Thyroid gland (tissue), 4 donors: ENCODE measurements around the gene VIT. TPM values are rescaled to one million over a fixed set of nuclear protein-coding genes. Genes with fewer than 3 reads are reported as not detected.
A peak's percentile ranks its signal among the peaks of the same experiment; 100 is the strongest.

Experiments
- DNase-seq, 2 donors: peaks; one replicate each; pipeline ENCODE4 v3.0.0-alpha.2; 2019
- H3K27ac ChIP-seq, 3 donors: fragments of 200-600 bp; sonication (generic); 1 replicate in 2 of 3; 2 replicates in 1 of 3; pipeline ENCODE4 v1.5.1; 2016 to 2019; ENCODE audit warnings: mild to moderate bottlenecking in 1 of 3, moderate library complexity in 1 of 3
- H3K27me3 ChIP-seq: fragments of 200-600 bp; sonication (generic); one replicate; pipeline ENCODE4 v1.5.1; 2019
- H3K36me3 ChIP-seq, 2 donors: fragments of 200-600 bp; sonication (generic); one replicate each; pipeline ENCODE4 v1.5.1; 2016 to 2019
- H3K4me1 ChIP-seq, 2 donors: fragments of 200-600 bp; sonication (generic); one replicate each; pipeline ENCODE4 v1.5.1; 2017 to 2019
- H3K4me3 ChIP-seq, 3 donors: fragments of 200-600 bp; sonication (generic); replicated peaks in 1 of 3; 1 replicate in 2 of 3; 2 replicates in 1 of 3; pipeline ENCODE4 v1.5.1; 2016; ENCODE audit warnings: mild to moderate bottlenecking in 1 of 3
- H3K9me3 ChIP-seq: fragments of 200-600 bp; sonication (generic); one replicate; pipeline ENCODE4 v1.5.1; 2017
- CTCF ChIP-seq, 6 experiments: fragments of 200-600 bp in 3 of 6; fragments of 450-650 bp in 3 of 6; sonication (generic) in 3 of 6; IDR thresholded peaks; one replicate each; pipeline ENCODE4 v1.5.1; 2016 to 2019; ENCODE audit warnings: antibody characterized with exemption in 6 of 6, mild to moderate bottlenecking in 2 of 6, inconsistent platforms in 1 of 6, moderate library complexity in 1 of 6
- POLR2A ChIP-seq, 2 donors: fragments of 450-650 bp; IDR thresholded peaks; one replicate each; pipeline ENCODE4 v1.6.1; 2017; ENCODE audit warnings: antibody characterized with exemption in 2 of 2, mild to moderate bottlenecking in 2 of 2, moderate library complexity in 1 of 2
- WGBS, 2 donors: methylation state at CpG; one replicate each; pipeline ENCODE4 v1.1.5; 2017; 5-methylcytosine and 5-hydroxymethylcytosine counted together
- intact Hi-C: fragments of 100-400 bp; cut with DNase I; formaldehyde crosslinking; loops from one replicate; pipeline ENCODE4 v1.15.1; 2023
- total RNA-seq, 4 donors: library from RNA; depleted of rRNA; stranded (reverse); fragments of >200 nt; gene quantifications; one replicate each; pipeline ENCODE4 v1.2.3, GENCODE V29; 2016

Gene VIT
- total RNA-seq, 4 donors from 2014 or later: 9.4 to 24.7 (median 20.6) TPM

- no peak overlapping the region for H3K27ac ChIP-seq
- no peaks in the 10 kb centered on the region for H3K9me3 ChIP-seq
- intact Hi-C loops: no loop called here
- H3K36me3 ChIP-seq: no peaks in the 10 kb centered on the region
- no peaks in the 10 kb centered on the region for H3K4me1 ChIP-seq
- TF ChIP-seq POLR2A (IDR thresholded peaks at IDR 0.05): no peak
- TF ChIP-seq CTCF (IDR thresholded peaks at IDR 0.05): no peak
- no peaks in the 10 kb centered on the region for H3K27me3 ChIP-seq
- no peak overlapping the region for H3K4me3 ChIP-seq
- WGBS, 2 donors: 95 to 97% methylated on average over 2 of the region's 2 CpGs
- no peak for DNase-seq
Observed at GRCh38 chr2:36671731-36672130, 24.8 kb upstream of the VIT start.

GRCh38 chr2:36672199-36672598, 24.3 kb upstream of the VIT start:
- H3K4me1 ChIP-seq: no peaks in the 10 kb centered on the region
- WGBS, 2 donors: 53 to 57% methylated on average over 1 of the region's 1 CpG
- no peak overlapping the region for H3K27ac ChIP-seq
- no peak overlapping the region for H3K4me3 ChIP-seq
- intact Hi-C loops: no loop called here
- H3K36me3 ChIP-seq: no peaks in the 10 kb centered on the region
- no peaks in the 10 kb centered on the region for H3K27me3 ChIP-seq
- H3K9me3 ChIP-seq: no peaks in the 10 kb centered on the region
- TF ChIP-seq POLR2A (IDR thresholded peaks at IDR 0.05) (no peak), CTCF (IDR thresholded peaks at IDR 0.05) (peak; percentile 14 to 49 (median 46))
- DNase-seq: no peak

- no peaks in the 10 kb centered on the region for H3K36me3 ChIP-seq
- no peak overlapping the region for H3K27ac ChIP-seq
- H3K4me3 ChIP-seq: no peak overlapping the region
- no peak for DNase-seq
- H3K27me3 ChIP-seq: no peaks in the 10 kb centered on the region
- H3K9me3 ChIP-seq: no peaks in the 10 kb centered on the region
- no peaks in the 10 kb centered on the region for H3K4me1 ChIP-seq
- TF ChIP-seq POLR2A (IDR thresholded peaks at IDR 0.05) (no peak), CTCF (IDR thresholded peaks at IDR 0.05) (no peak)
- intact Hi-C loops: no loop called here
Observed at GRCh38 chr2:36675579-36676282, 20.8 kb upstream of the VIT start.

- Histone ChIP-seq H3K36me3 (no peaks in the 10 kb centered on the region), H3K4me3 (no peak overlapping the region), H3K27me3 (no peaks in the 10 kb centered on the region), H3K27ac (no peak overlapping the region), H3K9me3 (no peaks in the 10 kb centered on the region), H3K4me1 (no peaks in the 10 kb centered on the region)
- WGBS, 2 donors: 71 to 79% methylated on average over 1 of the region's 1 CpG
- intact Hi-C loops: no loop called here
- no peak for DNase-seq
- no peak for TF ChIP-seq POLR2A (IDR thresholded peaks at IDR 0.05)
- no peak for TF ChIP-seq CTCF (IDR thresholded peaks at IDR 0.05)
Observed at GRCh38 chr2:36676364-36676763, 20.1 kb upstream of the VIT start.

- H3K27me3 ChIP-seq: no peaks in the 10 kb centered on the region
- H3K4me3 ChIP-seq: no peak overlapping the region
- no peaks in the 10 kb centered on the region for H3K9me3 ChIP-seq
- intact Hi-C loops: no loop called here
- no peak overlapping the region for H3K27ac ChIP-seq
- H3K36me3 ChIP-seq: no peaks in the 10 kb centered on the region
- TF ChIP-seq CTCF (IDR thresholded peaks at IDR 0.05): no peak
- no peak for TF ChIP-seq POLR2A (IDR thresholded peaks at IDR 0.05)
- no peak for DNase-seq
- H3K4me1 ChIP-seq: no peaks in the 10 kb centered on the region
Observed at GRCh38 chr2:36677386-36677785, 19.1 kb upstream of the VIT start.
